Tibial nerve (tissue), 3 donors: Measurements from ENCODE around the gene CNIH4.

Experiments
- CTCF ChIP-seq, 5 experiments: fragments of 200-600 bp in 3 of 5; fragments of 450-650 bp in 2 of 5; sonication (generic) in 3 of 5; IDR thresholded peaks; one replicate each; pipeline ENCODE4 v1.5.1; 2016 to 2019; ENCODE audit warnings: antibody characterized with exemption in 5 of 5, mild to moderate bottlenecking in 3 of 5, moderate library complexity in 2 of 5
- POLR2A ChIP-seq, 2 donors: fragments of 450-650 bp; IDR thresholded peaks; one replicate each; pipeline ENCODE4 v1.6.1; 2017; ENCODE audit warnings: antibody characterized with exemption in 2 of 2, mild to moderate bottlenecking in 2 of 2, moderate library complexity in 2 of 2

- TF ChIP-seq POLR2A (IDR thresholded peaks at IDR 0.05) (no peak), CTCF (IDR thresholded peaks at IDR 0.05) (no peak)
These were observed 51.6 kb downstream of the CNIH4 start for GRCh38 chr1:224408294-224408590.
